K562 (cell line): ENCODE measurements around the gene TRMT2B. TPM values are rescaled to one million over a fixed set of nuclear protein-coding genes. Genes with fewer than 3 reads are reported as not detected.

Experiments
- BHLHE40 ChIP-seq: IDR thresholded peaks from 2 replicates; pipeline ENCODE4 v1.6.1; 2011; ENCODE audit warnings: low read length, improper control_type of control experiment
- IFI16 ChIP-seq: fragments of 250-450 bp; sonication (Bioruptor Pico); IDR thresholded peaks from 2 replicates; pipeline ENCODE4 v2.1.2; 2022; ENCODE audit warnings: mild to moderate bottlenecking, inconsistent platforms
- MITF ChIP-seq: IDR thresholded peaks from 2 replicates; pipeline ENCODE4 v1.6.1; 2014; ENCODE audit warnings: antibody characterized with exemption
- NCOR1 ChIP-seq: fragments of 450-650 bp; IDR thresholded peaks from 2 replicates; pipeline ENCODE4 v1.6.1; 2016; ENCODE audit warnings: mild to moderate bottlenecking, moderate library complexity
- SMAD3 ChIP-seq: fragments of 450-650 bp; formaldehyde crosslinking; conservative IDR thresholded peaks from 2 replicates; pipeline ENCODE4 v1.4.0; 2020; ENCODE audit warnings: mild to moderate bottlenecking
- SUPT5H ChIP-seq: fragments of 450-650 bp; IDR thresholded peaks from 2 replicates; pipeline ENCODE4 v1.6.1; 2016
- ZNF318 ChIP-seq, 2 experiments: fragments of 450-650 bp; IDR thresholded peaks; 2 replicates each; pipeline ENCODE4 v1.6.1; 2016; ENCODE audit warnings: mild to moderate bottlenecking in 2 of 2, borderline replicate concordance in 1 of 2, low read depth in 1 of 2, moderate library complexity in 1 of 2
- ZNF830 ChIP-seq: fragments of 250-450 bp; sonication (Bioruptor Pico); IDR thresholded peaks from 2 replicates; pipeline ENCODE4 v1.5.0; 2021; ENCODE audit warnings: mild to moderate bottlenecking
- polyA plus RNA-seq, 8 experiments: library from polyadenylated mRNA; depleted of rRNA in 4 of 8; stranded (reverse) in 5 of 8; unstranded in 3 of 8; fragments of >200 nt; fragmentation: Nextera tagmentation in 2 of 8; fragmentation: Illumina TruSeq in 1 of 8; extraction: Ambion mirVana in 2 of 8; extraction: Trizol in 1 of 8; gene quantifications; 2 replicates each; pipeline versions ENCODE4 v1.2.1 to v1.2.3, GENCODE V29; 2011 to 2014; ENCODE audit warnings: inconsistent platforms in 1 of 8, missing spikeins in 1 of 8
- total RNA-seq, 7 experiments: library from RNA; depleted of rRNA in 6 of 7; stranded (reverse); fragments of >200 nt in 6 of 7; fragmentation: Illumina TruSeq in 2 of 7; extraction: Trizol in 2 of 7; gene quantifications; 2 replicates each; pipeline versions ENCODE4 v1.2.1 to v1.2.3, GENCODE V29; 2011 to 2021; ENCODE audit warnings: low replicate concordance in 1 of 7
- TF ChIP-seq, protein P1 (sequence below): sonication (generic); formaldehyde crosslinking; IDR thresholded peaks from 2 replicates; pipeline ENCODE4 v1.5.0; 2020; ENCODE audit warnings: missing genetic modification reagents
- TF ChIP-seq, protein P2 (sequence below), 2 experiments: fragments of 150-350 bp in 1 of 2; IDR thresholded peaks; 2 replicates each; pipeline ENCODE4 v1.6.1; 2012 to 2016; ENCODE audit warnings: low read depth in 2 of 2, low read length in 2 of 2, mild to moderate bottlenecking in 1 of 2, moderate library complexity in 1 of 2
- TF ChIP-seq, protein P3 (sequence below): fragments of 450-650 bp; IDR thresholded peaks from 2 replicates; pipeline ENCODE4 v1.7.0; 2016; ENCODE audit warnings: borderline replicate concordance

The TRMT2B gene
- total and polyA plus RNA-seq, 9 of the 15 experiments (the other 6 are each of a cell fraction or from before 2014, with no cell fraction given), result 3.9 to 23.4 (median 18.1) TPM

DNA sequence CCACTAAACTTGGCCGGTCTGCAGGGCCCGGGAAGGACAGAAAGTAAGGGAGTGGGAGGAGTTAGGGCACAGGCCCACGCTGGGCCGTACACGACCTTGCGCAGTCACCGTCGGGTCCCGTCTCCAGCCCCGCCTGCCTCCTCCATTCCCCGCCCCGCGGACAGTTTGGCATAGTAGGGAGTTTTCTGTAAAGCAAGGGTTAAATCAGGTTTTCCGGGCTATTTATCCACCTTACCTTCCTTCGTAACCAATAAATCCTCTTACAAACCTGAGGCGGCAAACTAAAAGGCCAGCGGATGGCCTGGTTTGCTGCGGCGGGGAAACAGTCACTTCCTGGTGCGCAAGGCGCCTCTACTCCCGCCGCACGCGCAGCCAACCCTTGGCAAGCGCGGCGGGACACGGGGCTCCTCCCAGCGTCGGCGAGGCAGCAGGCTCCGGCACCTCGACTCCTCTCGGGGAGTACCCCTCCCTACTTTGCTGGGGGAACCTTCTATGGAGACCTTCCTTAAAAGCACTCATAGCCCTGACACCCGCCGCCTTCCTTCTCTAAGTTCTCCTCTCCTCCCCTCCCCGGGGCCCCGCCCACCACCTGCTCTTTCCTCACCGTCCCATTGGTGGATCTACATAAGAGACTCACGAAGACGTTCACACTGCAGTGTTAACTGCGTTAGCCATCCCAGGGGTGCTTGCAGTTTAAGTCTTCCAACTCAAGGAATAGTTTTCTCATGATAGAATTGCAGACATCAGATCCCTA is at the start of gene TRMT2B (continued):
- TF ChIP-seq ZNF318 (IDR thresholded peaks at IDR 0.05; ENCODE audit: borderline replicate concordance in 1 of 2, low read depth in 1 of 2), result no peak
- TF ChIP-seq, protein P1, sequence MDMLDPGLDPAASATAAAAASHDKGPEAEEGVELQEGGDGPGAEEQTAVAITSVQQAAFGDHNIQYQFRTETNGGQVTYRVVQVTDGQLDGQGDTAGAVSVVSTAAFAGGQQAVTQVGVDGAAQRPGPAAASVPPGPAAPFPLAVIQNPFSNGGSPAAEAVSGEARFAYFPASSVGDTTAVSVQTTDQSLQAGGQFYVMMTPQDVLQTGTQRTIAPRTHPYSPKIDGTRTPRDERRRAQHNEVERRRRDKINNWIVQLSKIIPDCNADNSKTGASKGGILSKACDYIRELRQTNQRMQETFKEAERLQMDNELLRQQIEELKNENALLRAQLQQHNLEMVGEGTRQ (CRISPR knock-in tag), result no peak
- no peak for TF ChIP-seq ZNF830 (CRISPR knock-in tag)
- TF ChIP-seq MITF, result no peak
- TF ChIP-seq SMAD3 (CRISPR knock-in tag), result no peak
- peak; percentile 74 for TF ChIP-seq SUPT5H
- peak; percentile 45 for TF ChIP-seq BHLHE40
- TF ChIP-seq NCOR1, result no peak
- TF ChIP-seq, protein P2, sequence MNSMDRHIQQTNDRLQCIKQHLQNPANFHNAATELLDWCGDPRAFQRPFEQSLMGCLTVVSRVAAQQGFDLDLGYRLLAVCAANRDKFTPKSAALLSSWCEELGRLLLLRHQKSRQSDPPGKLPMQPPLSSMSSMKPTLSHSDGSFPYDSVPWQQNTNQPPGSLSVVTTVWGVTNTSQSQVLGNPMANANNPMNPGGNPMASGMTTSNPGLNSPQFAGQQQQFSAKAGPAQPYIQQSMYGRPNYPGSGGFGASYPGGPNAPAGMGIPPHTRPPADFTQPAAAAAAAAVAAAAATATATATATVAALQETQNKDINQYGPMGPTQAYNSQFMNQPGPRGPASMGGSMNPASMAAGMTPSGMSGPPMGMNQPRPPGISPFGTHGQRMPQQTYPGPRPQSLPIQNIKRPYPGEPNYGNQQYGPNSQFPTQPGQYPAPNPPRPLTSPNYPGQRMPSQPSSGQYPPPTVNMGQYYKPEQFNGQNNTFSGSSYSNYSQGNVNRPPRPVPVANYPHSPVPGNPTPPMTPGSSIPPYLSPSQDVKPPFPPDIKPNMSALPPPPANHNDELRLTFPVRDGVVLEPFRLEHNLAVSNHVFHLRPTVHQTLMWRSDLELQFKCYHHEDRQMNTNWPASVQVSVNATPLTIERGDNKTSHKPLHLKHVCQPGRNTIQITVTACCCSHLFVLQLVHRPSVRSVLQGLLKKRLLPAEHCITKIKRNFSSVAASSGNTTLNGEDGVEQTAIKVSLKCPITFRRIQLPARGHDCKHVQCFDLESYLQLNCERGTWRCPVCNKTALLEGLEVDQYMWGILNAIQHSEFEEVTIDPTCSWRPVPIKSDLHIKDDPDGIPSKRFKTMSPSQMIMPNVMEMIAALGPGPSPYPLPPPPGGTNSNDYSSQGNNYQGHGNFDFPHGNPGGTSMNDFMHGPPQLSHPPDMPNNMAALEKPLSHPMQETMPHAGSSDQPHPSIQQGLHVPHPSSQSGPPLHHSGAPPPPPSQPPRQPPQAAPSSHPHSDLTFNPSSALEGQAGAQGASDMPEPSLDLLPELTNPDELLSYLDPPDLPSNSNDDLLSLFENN (IDR thresholded peaks at IDR 0.05; ENCODE audit: low read depth in 2 of 2, low read length in 2 of 2), result no peak
- no peak for TF ChIP-seq IFI16 (CRISPR knock-in tag)
- TF ChIP-seq, protein P3, sequence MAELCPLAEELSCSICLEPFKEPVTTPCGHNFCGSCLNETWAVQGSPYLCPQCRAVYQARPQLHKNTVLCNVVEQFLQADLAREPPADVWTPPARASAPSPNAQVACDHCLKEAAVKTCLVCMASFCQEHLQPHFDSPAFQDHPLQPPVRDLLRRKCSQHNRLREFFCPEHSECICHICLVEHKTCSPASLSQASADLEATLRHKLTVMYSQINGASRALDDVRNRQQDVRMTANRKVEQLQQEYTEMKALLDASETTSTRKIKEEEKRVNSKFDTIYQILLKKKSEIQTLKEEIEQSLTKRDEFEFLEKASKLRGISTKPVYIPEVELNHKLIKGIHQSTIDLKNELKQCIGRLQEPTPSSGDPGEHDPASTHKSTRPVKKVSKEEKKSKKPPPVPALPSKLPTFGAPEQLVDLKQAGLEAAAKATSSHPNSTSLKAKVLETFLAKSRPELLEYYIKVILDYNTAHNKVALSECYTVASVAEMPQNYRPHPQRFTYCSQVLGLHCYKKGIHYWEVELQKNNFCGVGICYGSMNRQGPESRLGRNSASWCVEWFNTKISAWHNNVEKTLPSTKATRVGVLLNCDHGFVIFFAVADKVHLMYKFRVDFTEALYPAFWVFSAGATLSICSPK, result no peak
